Nephron (organoid): ENCODE data around the gene GLDN.

Source experiments
- H3K27ac Mint-ChIP-seq, 3 experiments: 2 replicates each; pipeline ENCODE4 v1.8.0; 2020; ENCODE audit warnings: mixed read lengths in 3 of 3, mild to moderate bottlenecking in 2 of 3, moderate library complexity in 1 of 3
- H3K27me3 Mint-ChIP-seq: 2 replicates; pipeline ENCODE4 v1.8.0; 2021; ENCODE audit warnings: low read depth, mild to moderate bottlenecking, moderate library complexity, mixed read lengths
- H3K36me3 Mint-ChIP-seq: 2 replicates; pipeline ENCODE4 v1.8.0; 2020; ENCODE audit warnings: low read depth, mixed read lengths
- H3K4me1 Mint-ChIP-seq: 2 replicates; pipeline ENCODE4 v1.8.0; 2020; ENCODE audit warnings: mixed read lengths
- H3K4me3 Mint-ChIP-seq, 3 experiments: 2 replicates each; pipeline ENCODE4 v1.8.0; 2020; ENCODE audit warnings: mild to moderate bottlenecking in 3 of 3, mixed read lengths in 3 of 3, moderate library complexity in 2 of 3
- H3K9me3 Mint-ChIP-seq: 2 replicates; pipeline ENCODE4 v1.8.0; 2020; ENCODE audit warnings: mixed read lengths
- TF ChIP-seq, protein P1 (sequence below), 3 experiments: fragments of 200-600 bp; sonication (generic); IDR thresholded peaks; one replicate each; pipeline ENCODE4 v1.5.0; 2021; ENCODE audit warnings: antibody characterized with exemption in 3 of 3; ENCODE audit not compliant: unreplicated experiment in 3 of 3

Gene GLDN

DNA sequence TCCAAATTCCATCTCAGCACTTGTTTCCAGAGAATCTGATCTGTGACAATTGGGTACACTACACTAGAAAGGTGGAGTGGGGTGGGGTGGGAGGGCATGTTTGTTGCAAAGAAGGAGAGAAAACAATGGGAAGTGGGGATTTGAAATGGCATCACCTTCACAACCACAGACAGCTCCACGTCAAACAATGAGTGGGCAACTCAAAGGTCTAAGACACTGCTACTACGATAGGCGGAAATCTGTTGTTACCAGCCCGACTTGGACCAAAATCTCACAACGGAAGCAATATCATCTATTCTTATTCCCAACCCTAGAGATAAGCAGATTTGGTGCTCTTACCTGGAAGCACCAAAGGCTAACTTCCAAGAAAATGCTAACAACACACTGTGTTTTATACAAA lies 6.4 kb upstream of the GLDN start:
- Mint-ChIP-seq H3K27me3 (peaks cover 25% of the 10 kb centered on the region), H3K4me1 (peaks cover 6% of the 10 kb centered on the region)

DNA sequence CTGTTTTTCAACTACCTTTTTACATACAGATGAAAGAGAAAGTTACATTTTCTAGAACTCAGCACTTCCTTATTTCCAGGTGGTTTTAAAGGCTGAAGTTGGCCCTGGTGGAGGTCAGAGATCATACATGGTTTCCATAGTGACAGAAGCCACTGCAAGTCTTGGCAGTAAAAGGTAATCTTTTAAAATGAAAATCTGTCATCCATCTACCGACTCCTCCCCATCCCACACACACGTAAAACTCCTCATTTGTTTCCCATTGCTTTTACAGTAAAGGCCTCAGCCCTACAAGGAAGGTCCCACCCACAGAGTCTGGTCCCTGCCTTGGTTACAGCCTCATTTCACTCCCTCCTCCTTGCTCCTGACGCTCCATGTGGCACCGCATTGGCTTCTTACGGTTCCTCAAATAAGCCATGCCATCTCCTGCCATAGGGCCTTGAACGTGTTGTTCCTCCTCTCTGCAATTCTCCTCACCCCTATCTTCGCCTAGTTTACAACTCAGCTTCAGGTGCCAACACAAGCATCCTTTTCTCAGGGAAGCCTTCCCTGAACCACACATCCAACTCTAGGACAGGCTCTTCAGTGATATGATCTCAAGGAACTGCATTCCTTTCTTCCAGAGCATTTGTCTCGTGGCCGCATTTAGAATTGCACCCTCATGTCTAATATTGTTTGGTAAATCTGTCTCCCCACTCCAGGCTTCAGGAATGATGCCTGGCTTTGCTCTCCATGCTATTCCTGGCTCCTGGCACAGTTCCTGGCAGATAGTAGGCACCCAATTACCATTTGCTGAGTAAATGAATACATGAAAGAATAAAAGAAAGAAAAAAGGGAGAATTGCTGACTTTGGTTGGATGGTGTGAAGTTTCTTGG lies 5.7 kb upstream of the GLDN start:
- Mint-ChIP-seq H3K27me3 (peaks cover 32% of the 10 kb centered on the region), H3K36me3 (no peaks in the 10 kb centered on the region), H3K9me3 (no peaks in the 10 kb centered on the region), H3K4me3 (no peak overlapping the region), H3K4me1 (peaks cover 6% of the 10 kb centered on the region), H3K27ac (no peak overlapping the region)
- TF ChIP-seq, protein P1, sequence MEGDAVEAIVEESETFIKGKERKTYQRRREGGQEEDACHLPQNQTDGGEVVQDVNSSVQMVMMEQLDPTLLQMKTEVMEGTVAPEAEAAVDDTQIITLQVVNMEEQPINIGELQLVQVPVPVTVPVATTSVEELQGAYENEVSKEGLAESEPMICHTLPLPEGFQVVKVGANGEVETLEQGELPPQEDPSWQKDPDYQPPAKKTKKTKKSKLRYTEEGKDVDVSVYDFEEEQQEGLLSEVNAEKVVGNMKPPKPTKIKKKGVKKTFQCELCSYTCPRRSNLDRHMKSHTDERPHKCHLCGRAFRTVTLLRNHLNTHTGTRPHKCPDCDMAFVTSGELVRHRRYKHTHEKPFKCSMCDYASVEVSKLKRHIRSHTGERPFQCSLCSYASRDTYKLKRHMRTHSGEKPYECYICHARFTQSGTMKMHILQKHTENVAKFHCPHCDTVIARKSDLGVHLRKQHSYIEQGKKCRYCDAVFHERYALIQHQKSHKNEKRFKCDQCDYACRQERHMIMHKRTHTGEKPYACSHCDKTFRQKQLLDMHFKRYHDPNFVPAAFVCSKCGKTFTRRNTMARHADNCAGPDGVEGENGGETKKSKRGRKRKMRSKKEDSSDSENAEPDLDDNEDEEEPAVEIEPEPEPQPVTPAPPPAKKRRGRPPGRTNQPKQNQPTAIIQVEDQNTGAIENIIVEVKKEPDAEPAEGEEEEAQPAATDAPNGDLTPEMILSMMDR (IDR thresholded peaks at IDR 0.05; ENCODE audit: unreplicated experiment in 3 of 3): no peak

More for the DNA sequence above, 6.4 kb upstream of the GLDN start:
- no peak overlapping the region for H3K4me3 Mint-ChIP-seq
- TF ChIP-seq, protein P1 (IDR thresholded peaks at IDR 0.05; ENCODE audit: unreplicated experiment in 3 of 3): no peak
- H3K27ac Mint-ChIP-seq: no peak overlapping the region
- H3K9me3 Mint-ChIP-seq: no peaks in the 10 kb centered on the region
- no peaks in the 10 kb centered on the region for H3K36me3 Mint-ChIP-seq

DNA sequence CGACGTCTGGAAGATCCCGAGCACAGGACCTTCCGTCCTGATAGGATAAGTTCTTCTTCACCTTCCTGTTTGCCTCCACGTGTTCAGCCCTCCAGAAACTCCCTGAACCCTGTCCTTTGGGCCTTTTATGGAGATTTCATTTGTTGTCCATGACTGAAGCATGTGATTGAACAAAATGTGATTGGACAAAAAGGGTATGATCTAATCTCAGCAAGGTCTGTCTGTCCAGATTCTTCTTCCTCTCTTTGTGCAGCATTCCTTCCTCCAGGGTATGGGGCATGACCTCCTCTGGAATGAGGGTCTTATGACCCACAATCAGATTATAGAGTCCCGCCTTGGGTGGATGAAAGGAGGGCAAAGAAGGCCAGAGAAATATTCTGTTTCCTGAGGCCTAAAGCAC lies 3.0 kb upstream of the GLDN start, which contains the start of gene CYP19A1:
CYP19A1 (minus strand) TSS at position 101 of the 400 bp plus-strand sequence. CDS start 95,684 bp downstream, outside the sequence.
- no peak within 1 kb of the TSS for H3K4me3 Mint-ChIP-seq
- no peaks in the 10 kb centered on the region for H3K36me3 Mint-ChIP-seq
- H3K27me3 Mint-ChIP-seq: peaks cover 56% of the 10 kb centered on the region
- H3K9me3 Mint-ChIP-seq: no peaks in the 10 kb centered on the region
- TF ChIP-seq, protein P1 (IDR thresholded peaks at IDR 0.05; ENCODE audit: unreplicated experiment in 3 of 3): no peak
- H3K27ac Mint-ChIP-seq: no peak within 1 kb of the TSS
- H3K4me1 Mint-ChIP-seq: peaks cover 6% of the 10 kb centered on the region

DNA sequence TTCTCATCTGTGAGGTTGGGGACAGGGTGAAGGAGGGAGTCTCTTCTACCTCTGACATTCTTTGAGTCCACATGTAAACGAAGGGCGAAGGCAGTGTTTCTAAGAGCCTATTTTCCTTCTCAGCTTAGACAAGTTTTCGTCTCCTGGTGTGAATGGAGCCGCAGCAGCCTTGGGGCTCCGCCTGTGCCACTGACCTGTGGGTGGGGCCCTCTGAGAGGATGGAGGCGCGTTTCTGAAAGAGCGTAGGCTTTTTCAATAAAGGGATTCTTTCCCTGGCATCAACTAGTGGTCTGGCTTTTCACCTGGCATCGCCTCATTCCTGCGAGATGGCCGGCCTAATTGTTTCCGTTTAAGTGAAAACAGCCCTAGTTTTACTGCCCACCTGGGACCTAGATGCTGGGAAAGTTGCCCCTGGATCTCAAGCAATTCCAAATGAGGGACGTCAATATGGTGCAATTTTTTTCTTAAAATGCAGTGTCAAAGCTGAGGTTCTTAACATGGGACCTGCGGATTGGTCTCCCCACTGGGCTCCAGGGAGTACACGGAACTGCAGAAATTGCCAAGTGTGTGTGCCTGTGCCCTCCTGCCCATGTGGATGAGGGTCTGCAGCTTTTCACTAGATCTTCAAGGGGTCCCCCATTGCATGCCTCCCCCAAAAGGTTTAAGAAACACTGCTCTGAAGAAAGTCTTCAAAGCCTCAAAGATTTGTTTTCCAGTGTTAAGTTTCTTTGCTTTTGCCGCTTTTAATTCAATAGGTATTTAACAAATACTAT lies 958 bp downstream of the GLDN start:
- Mint-ChIP-seq H3K4me1 (no peaks in the 10 kb centered on the region), H3K4me3 (peak overlapping the region; percentile 42 to 71 (median 64)), H3K27ac (no peak overlapping the region), H3K9me3 (no peaks in the 10 kb centered on the region), H3K27me3 (peaks cover 69% of the 10 kb centered on the region), H3K36me3 (no peaks in the 10 kb centered on the region)
- TF ChIP-seq, protein P1 (IDR thresholded peaks at IDR 0.05; ENCODE audit: unreplicated experiment in 3 of 3): no peak

DNA sequence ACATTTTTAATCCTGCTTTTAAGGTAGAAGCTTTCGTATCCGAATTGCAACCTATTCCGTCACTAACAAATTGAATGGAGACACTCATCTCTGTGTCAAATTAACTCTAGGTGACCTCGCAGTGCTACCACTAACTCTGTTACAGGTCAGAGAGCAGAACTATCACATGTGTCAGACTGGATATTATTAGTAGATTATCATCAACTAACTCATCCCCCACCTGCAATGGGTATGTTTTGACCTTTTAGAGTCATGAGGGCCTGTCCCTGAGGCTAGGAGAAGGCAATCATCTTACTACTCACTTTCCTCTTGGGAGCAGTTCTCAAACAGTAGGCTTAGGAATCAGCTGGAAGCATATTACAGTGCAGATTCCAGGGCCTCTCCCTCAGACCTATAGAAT lies 2.0 kb downstream of the GLDN start:
- TF ChIP-seq, protein P1 (IDR thresholded peaks at IDR 0.05; ENCODE audit: unreplicated experiment in 3 of 3): no peak
- H3K27ac Mint-ChIP-seq: no peak overlapping the region
- H3K36me3 Mint-ChIP-seq: no peaks in the 10 kb centered on the region
- H3K27me3 Mint-ChIP-seq: peaks cover 62% of the 10 kb centered on the region
- no peak overlapping the region for H3K4me3 Mint-ChIP-seq
- H3K4me1 Mint-ChIP-seq: no peaks in the 10 kb centered on the region
- H3K9me3 Mint-ChIP-seq: no peaks in the 10 kb centered on the region
